HEK293 (cell line): ENCODE measurements around the gene SRRM5.

Experiments used
- BCL6B ChIP-seq: fragments of 450-650 bp; formaldehyde crosslinking; IDR thresholded peaks from 2 replicates; pipeline ENCODE4 v1.5.1; 2017; ENCODE audit warnings: missing biosample characterization, missing genetic modification characterization
- HOXC10 ChIP-seq: sonication (generic); formaldehyde crosslinking; IDR thresholded peaks from 2 replicates; pipeline ENCODE4 v1.8.1; 2023; ENCODE audit warnings: mild to moderate bottlenecking, missing genetic modification reagents
- KLF10 ChIP-seq: fragments of 450-650 bp; IDR thresholded peaks from 2 replicates; pipeline ENCODE4 v1.5.1; 2018; ENCODE audit warnings: missing biosample characterization, mild to moderate bottlenecking, missing genetic modification characterization
- KLF17 ChIP-seq: fragments of 450-650 bp; formaldehyde crosslinking; IDR thresholded peaks from 2 replicates; pipeline ENCODE4 v1.5.1; 2016; ENCODE audit warnings: missing biosample characterization, missing genetic modification characterization
- MEIS1 ChIP-seq: sonication (generic); formaldehyde crosslinking; IDR thresholded peaks from 2 replicates; pipeline ENCODE4 v1.8.1; 2022; ENCODE audit warnings: missing genetic modification reagents, mild to moderate bottlenecking, borderline replicate concordance
- MYNN ChIP-seq: fragments of 450-650 bp; formaldehyde crosslinking; IDR thresholded peaks from 2 replicates; pipeline ENCODE4 v1.5.1; 2016; ENCODE audit warnings: missing biosample characterization, missing genetic modification characterization, borderline replicate concordance
- PRDM4 ChIP-seq: fragments of 450-650 bp; formaldehyde crosslinking; IDR thresholded peaks from 2 replicates; pipeline ENCODE4 v1.5.1; 2017; ENCODE audit warnings: missing biosample characterization, missing genetic modification characterization
- SP7 ChIP-seq: fragments of 450-650 bp; formaldehyde crosslinking; IDR thresholded peaks from 2 replicates; pipeline ENCODE4 v1.5.1; 2016; ENCODE audit warnings: missing biosample characterization, missing genetic modification characterization
- YY1 ChIP-seq: fragments of 450-650 bp; formaldehyde crosslinking; IDR thresholded peaks from 2 replicates; pipeline ENCODE4 v1.5.1; 2018; ENCODE audit warnings: missing biosample characterization, missing genetic modification characterization
- ZBTB20 ChIP-seq: fragments of 450-650 bp; formaldehyde crosslinking; IDR thresholded peaks from 2 replicates; pipeline ENCODE4 v1.5.1; 2016; ENCODE audit warnings: missing biosample characterization, missing genetic modification characterization
- ZBTB21 ChIP-seq: fragments of 450-650 bp; formaldehyde crosslinking; IDR thresholded peaks from 2 replicates; pipeline ENCODE4 v1.5.1; 2017; ENCODE audit warnings: missing biosample characterization, missing genetic modification characterization
- ZBTB8A ChIP-seq: fragments of 450-650 bp; formaldehyde crosslinking; IDR thresholded peaks from 2 replicates; pipeline ENCODE4 v1.5.1; 2016; ENCODE audit warnings: missing biosample characterization, missing genetic modification characterization
- ZNF132 ChIP-seq: fragments of 450-650 bp; formaldehyde crosslinking; IDR thresholded peaks from 2 replicates; pipeline ENCODE4 v1.5.1; 2017; ENCODE audit warnings: missing biosample characterization, missing genetic modification characterization, borderline replicate concordance
- ZNF169 ChIP-seq: fragments of 450-650 bp; formaldehyde crosslinking; IDR thresholded peaks from 2 replicates; pipeline ENCODE4 v1.5.1; 2016; ENCODE audit warnings: missing biosample characterization, missing genetic modification characterization
- ZNF174 ChIP-seq: fragments of 450-650 bp; formaldehyde crosslinking; IDR thresholded peaks from 2 replicates; pipeline ENCODE4 v1.5.0; 2017; ENCODE audit warnings: missing biosample characterization, mild to moderate bottlenecking, missing genetic modification characterization
- ZNF19 ChIP-seq: fragments of 450-650 bp; formaldehyde crosslinking; IDR thresholded peaks from 2 replicates; pipeline ENCODE4; 2016; ENCODE audit warnings: missing biosample characterization, missing genetic modification characterization, low read depth
- ZNF2 ChIP-seq: fragments of 450-650 bp; formaldehyde crosslinking; IDR thresholded peaks from 2 replicates; pipeline ENCODE4 v1.5.1; 2016; ENCODE audit warnings: missing biosample characterization, missing genetic modification characterization
- ZNF223 ChIP-seq: fragments of 450-650 bp; formaldehyde crosslinking; IDR thresholded peaks from 2 replicates; pipeline ENCODE4 v1.5.1; 2016; ENCODE audit warnings: missing biosample characterization, missing genetic modification characterization
- ZNF266 ChIP-seq: fragments of 450-650 bp; formaldehyde crosslinking; IDR thresholded peaks from 2 replicates; pipeline ENCODE4 v1.5.1; 2016; ENCODE audit warnings: missing biosample characterization, missing genetic modification characterization, low read depth
- ZNF350 ChIP-seq: fragments of 450-650 bp; formaldehyde crosslinking; IDR thresholded peaks from 2 replicates; pipeline ENCODE4 v1.5.0; 2017; ENCODE audit warnings: missing biosample characterization, mild to moderate bottlenecking, missing genetic modification characterization
- ZNF394 ChIP-seq: fragments of 450-650 bp; formaldehyde crosslinking; IDR thresholded peaks from 2 replicates; pipeline ENCODE4 v1.5.1; 2016; ENCODE audit warnings: missing biosample characterization, missing genetic modification characterization, mild to moderate bottlenecking, moderate library complexity, borderline replicate concordance
- ZNF521 ChIP-seq: fragments of 450-650 bp; formaldehyde crosslinking; IDR thresholded peaks from 2 replicates; pipeline ENCODE4 v1.5.1; 2017; ENCODE audit warnings: missing biosample characterization, mild to moderate bottlenecking, missing genetic modification characterization
- ZNF555 ChIP-seq: fragments of 450-650 bp; formaldehyde crosslinking; conservative IDR thresholded peaks from 2 replicates; pipeline ENCODE4 v1.5.1; 2017; ENCODE audit warnings: missing biosample characterization, mild to moderate bottlenecking, missing genetic modification characterization, inconsistent platforms
- ZNF580 ChIP-seq: fragments of 450-650 bp; formaldehyde crosslinking; IDR thresholded peaks from 2 replicates; pipeline ENCODE4 v1.5.1; 2016; ENCODE audit warnings: missing biosample characterization, missing genetic modification characterization
- ZNF600 ChIP-seq: fragments of 450-650 bp; formaldehyde crosslinking; IDR thresholded peaks from 2 replicates; pipeline ENCODE4 v1.5.1; 2016; ENCODE audit warnings: missing biosample characterization, missing genetic modification characterization
- ZNF654 ChIP-seq: fragments of 450-650 bp; formaldehyde crosslinking; IDR thresholded peaks from 2 replicates; pipeline ENCODE4 v1.5.1; 2016; ENCODE audit warnings: low read depth, missing biosample characterization, missing genetic modification characterization
- ZNF704 ChIP-seq: fragments of 450-650 bp; formaldehyde crosslinking; IDR thresholded peaks from 2 replicates; pipeline ENCODE4 v1.5.1; 2016; ENCODE audit warnings: missing biosample characterization, missing genetic modification characterization
- ZNF747 ChIP-seq: fragments of 450-650 bp; formaldehyde crosslinking; IDR thresholded peaks from 2 replicates; pipeline ENCODE4 v1.5.1; 2016; ENCODE audit warnings: missing biosample characterization, missing genetic modification characterization
- ZNF785 ChIP-seq: fragments of 450-650 bp; formaldehyde crosslinking; IDR thresholded peaks from 2 replicates; pipeline ENCODE4 v1.5.1; 2016; ENCODE audit warnings: missing biosample characterization, missing genetic modification characterization
- ZNF830 ChIP-seq: fragments of 450-650 bp; IDR thresholded peaks from 2 replicates; pipeline ENCODE4 v1.5.0; 2018; ENCODE audit warnings: missing biosample characterization, missing genetic modification characterization, low read depth, mild to moderate bottlenecking, moderate library complexity
- ZSCAN23 ChIP-seq: fragments of 450-650 bp; formaldehyde crosslinking; IDR thresholded peaks from 2 replicates; pipeline ENCODE4 v1.5.1; 2016; ENCODE audit warnings: missing biosample characterization, missing genetic modification characterization
- ZSCAN30 ChIP-seq: fragments of 450-650 bp; IDR thresholded peaks from 2 replicates; pipeline ENCODE4 v1.5.1; 2018; ENCODE audit warnings: missing biosample characterization, mild to moderate bottlenecking, missing genetic modification characterization, moderate library complexity
- ZSCAN5A ChIP-seq: fragments of 450-650 bp; formaldehyde crosslinking; IDR thresholded peaks from 2 replicates; pipeline ENCODE4 v1.5.1; 2016; ENCODE audit warnings: missing biosample characterization, missing genetic modification characterization
- ZXDB ChIP-seq: fragments of 450-650 bp; formaldehyde crosslinking; IDR thresholded peaks from 2 replicates; pipeline ENCODE4 v1.5.1; 2016; ENCODE audit warnings: missing biosample characterization, missing genetic modification characterization

SRRM5 gene

GRCh38 chr19:43651758-43652545 lies 40.1 kb downstream of the SRRM5 start (continued):
- TF ChIP-seq HOXC10 (no peak), MYNN (tag by site-specific recombination) (no peak), ZNF704 (tag by site-specific recombination) (no peak), ZNF19 (tag by site-specific recombination) (no peak), YY1 (no peak), ZNF830 (tag by site-specific recombination) (no peak), ZSCAN5A (tag by site-specific recombination) (no peak), ZNF223 (tag by site-specific recombination) (no peak), ZSCAN30 (tag by site-specific recombination) (peak; percentile 85), ZNF600 (peak; percentile 91), ZNF174 (tag by site-specific recombination) (no peak), ZNF350 (tag by site-specific recombination) (no peak), KLF17 (tag by site-specific recombination) (no peak), MEIS1 (CRISPR knock-in tag) (no peak), KLF10 (tag by site-specific recombination) (no peak; the same call in 1 of the 2 replicates), PRDM4 (tag by site-specific recombination) (no peak), ZNF785 (tag by site-specific recombination) (no peak), ZNF555 (no peak), BCL6B (tag by site-specific recombination) (no peak), SP7 (tag by site-specific recombination) (peak; percentile 57; the same call in 1 of the 2 replicates), ZNF580 (tag by site-specific recombination) (no peak), ZBTB20 (tag by site-specific recombination) (no peak), ZSCAN23 (tag by site-specific recombination) (no peak), ZBTB8A (tag by site-specific recombination) (peak; percentile 21; the same call in 1 of the 2 replicates), ZNF394 (tag by site-specific recombination) (peak; percentile 53; the same call in 1 of the 2 replicates), ZNF747 (tag by site-specific recombination) (no peak), ZBTB21 (tag by site-specific recombination) (no peak), ZNF2 (peak; percentile 88), ZNF521 (tag by site-specific recombination) (no peak), ZNF654 (peak; percentile 97), ZNF169 (tag by site-specific recombination) (no peak), ZNF132 (tag by site-specific recombination) (no peak), ZXDB (tag by site-specific recombination) (peak; percentile 27; the same call in 1 of the 2 replicates), ZNF266 (tag by site-specific recombination) (no peak)
